ENCODE results near the gene OSBPL10. TPM values are rescaled to one million over a fixed set of nuclear protein-coding genes. Genes with fewer than 3 reads are reported as not detected.

The OSBPL10 gene
- total RNA-seq, 4 donors from 2014 or later, result 18.6 to 33.6 (median 28.8) TPM

GRCh38 chr3:31723701-31724100, 257.4 kb downstream of the OSBPL10 start:
- Histone ChIP-seq H3K9me3 (no peaks in the 10 kb centered on the region), H3K4me1 (no peaks in the 10 kb centered on the region), H3K36me3 (no peaks in the 10 kb centered on the region), H3K4me3 (replicated peaks in 1 of 3) (no peak overlapping the region), H3K27ac (no peak overlapping the region), H3K27me3 (no peaks in the 10 kb centered on the region)
- no peak for TF ChIP-seq POLR2A (IDR thresholded peaks at IDR 0.05)
- no peak for TF ChIP-seq CTCF (IDR thresholded peaks at IDR 0.05)
- no peak for DNase-seq
- intact Hi-C loops (cut with DNase I), result no loop called here
- WGBS, 2 donors, result 86 to 90% methylated on average over 5 of the region's 5 CpGs

- no peak overlapping the region for H3K4me3 ChIP-seq (replicated peaks in 1 of 3)
- H3K27me3 ChIP-seq, result no peaks in the 10 kb centered on the region
- no peaks in the 10 kb centered on the region for H3K4me1 ChIP-seq
- no peaks in the 10 kb centered on the region for H3K9me3 ChIP-seq
- intact Hi-C loops (cut with DNase I), result no loop called here
- no peak for DNase-seq
- no peaks in the 10 kb centered on the region for H3K36me3 ChIP-seq
- 88 to 93% methylated on average over 3 of the region's 3 CpGs for WGBS, 2 donors
- TF ChIP-seq CTCF (IDR thresholded peaks at IDR 0.05) (no peak), POLR2A (IDR thresholded peaks at IDR 0.05) (no peak)
- no peak overlapping the region for H3K27ac ChIP-seq
Measured at GRCh38 chr3:31721676-31722075, 259.4 kb downstream of the OSBPL10 start.

- no peak overlapping the region for H3K27ac ChIP-seq
- no peak for DNase-seq
- no peak overlapping the region for H3K4me3 ChIP-seq (replicated peaks in 1 of 3)
- no peaks in the 10 kb centered on the region for H3K9me3 ChIP-seq
- TF ChIP-seq CTCF (IDR thresholded peaks at IDR 0.05) (no peak), POLR2A (IDR thresholded peaks at IDR 0.05) (no peak)
- WGBS, 2 donors, result 72 to 80% methylated on average over 11 of the region's 11 CpGs
- intact Hi-C loops (cut with DNase I), result no loop called here
- H3K36me3 ChIP-seq, result no peaks in the 10 kb centered on the region
- no peaks in the 10 kb centered on the region for H3K4me1 ChIP-seq
- no peaks in the 10 kb centered on the region for H3K27me3 ChIP-seq
Measured at GRCh38 chr3:31714495-31715280, 266.4 kb downstream of the OSBPL10 start.

- Histone ChIP-seq H3K27me3 (no peaks in the 10 kb centered on the region), H3K36me3 (no peaks in the 10 kb centered on the region), H3K4me3 (replicated peaks in 1 of 3) (no peak overlapping the region), H3K9me3 (no peaks in the 10 kb centered on the region), H3K4me1 (no peaks in the 10 kb centered on the region), H3K27ac (no peak overlapping the region)
- DNase-seq, result no peak
- intact Hi-C loops (cut with DNase I), result no loop called here
- 81 to 87% methylated on average over 5 of the region's 5 CpGs for WGBS, 2 donors
- TF ChIP-seq POLR2A (IDR thresholded peaks at IDR 0.05), result no peak
- TF ChIP-seq CTCF (IDR thresholded peaks at IDR 0.05), result no peak
Measured at GRCh38 chr3:31713816-31714215, 267.2 kb downstream of the OSBPL10 start.

- Histone ChIP-seq H3K4me3 (replicated peaks in 1 of 3) (no peak overlapping the region), H3K27me3 (no peaks in the 10 kb centered on the region), H3K4me1 (peaks cover 0 to 8% of the 10 kb centered on the region in 2 donors), H3K27ac (no peak overlapping the region), H3K36me3 (no peaks in the 10 kb centered on the region), H3K9me3 (no peaks in the 10 kb centered on the region)
- TF ChIP-seq POLR2A (IDR thresholded peaks at IDR 0.05) (no peak), CTCF (IDR thresholded peaks at IDR 0.05) (no peak)
- intact Hi-C loops (cut with DNase I), result no loop called here
- WGBS, 2 donors, result 89 to 92% methylated on average over 6 of the region's 6 CpGs
- no peak for DNase-seq
Measured at GRCh38 chr3:31710123-31710803, 270.8 kb downstream of the OSBPL10 start.
